PFSK-1 (cell line): ENCODE measurements around the gene ABCD1.

ENCODE experiments used
- FOXP2 ChIP-seq: optimal IDR thresholded peaks from 2 replicates; pipeline ENCODE3; 2011; ENCODE audit warnings: borderline replicate concordance, control low read depth, inconsistent platforms; ENCODE audit not compliant: insufficient read depth; ENCODE audit errors: extremely low read length, extremely low read depth
- POLR2AphosphoS5 ChIP-seq: IDR thresholded peaks from 2 replicates; pipeline ENCODE4 v1.6.1; 2012; ENCODE audit warnings: low read depth, mild to moderate bottlenecking, control low read depth, low read length, moderate library complexity
- REST ChIP-seq, 2 experiments: IDR thresholded peaks; 2 replicates each; pipeline versions ENCODE4 v1.6.1 to v1.8.0; 2011 to 2012; ENCODE audit warnings: low read depth in 2 of 2, low read length in 2 of 2, control low read depth in 1 of 2, inconsistent platforms in 1 of 2, mild to moderate bottlenecking in 1 of 2, moderate library complexity in 1 of 2; ENCODE audit not compliant: insufficient read depth in 1 of 2
- SIN3A ChIP-seq: IDR thresholded peaks from 2 replicates; pipeline ENCODE4 v1.6.1; 2012; ENCODE audit warnings: mild to moderate bottlenecking, low read length, moderate library complexity, borderline replicate concordance; ENCODE audit not compliant: insufficient read depth
- TAF1 ChIP-seq: IDR thresholded peaks from 2 replicates; pipeline ENCODE4 v1.6.1; 2012; ENCODE audit warnings: low read length, control low read depth, borderline replicate concordance; ENCODE audit not compliant: insufficient read depth

ABCD1 gene

GRCh38 chrX:153783378-153784013, 58.8 kb downstream of the ABCD1 start:
- TF ChIP-seq SIN3A (no peak), FOXP2 (no peak), POLR2AphosphoS5 (no peak)

- TF ChIP-seq TAF1 (no peak), FOXP2 (no peak)
These were observed 59.8 kb downstream of the ABCD1 start for GRCh38 chrX:153784325-153784967.

GRCh38 chrX:153786669-153787068, 62.0 kb downstream of the ABCD1 start:
- no peak for TF ChIP-seq REST (IDR thresholded peaks at IDR 0.05; ENCODE audit: insufficient read depth in 1 of 2, low read depth in 2 of 2, low read length in 2 of 2)
- no peak for TF ChIP-seq FOXP2
- TF ChIP-seq POLR2AphosphoS5 = no peak
- no peak for TF ChIP-seq SIN3A
- no peak for TF ChIP-seq TAF1

GRCh38 chrX:153789654-153790053, 65.0 kb downstream of the ABCD1 start:
- TF ChIP-seq FOXP2 (no peak), REST (IDR thresholded peaks at IDR 0.05; ENCODE audit: insufficient read depth in 1 of 2, low read depth in 2 of 2, low read length in 2 of 2) (no peak), SIN3A (no peak), TAF1 (no peak), POLR2AphosphoS5 (no peak)

GRCh38 chrX:153791104-153791852, 66.6 kb downstream of the ABCD1 start:
- no peak for TF ChIP-seq POLR2AphosphoS5
- no peak for TF ChIP-seq REST (IDR thresholded peaks at IDR 0.05; ENCODE audit: insufficient read depth in 1 of 2, low read depth in 2 of 2, low read length in 2 of 2)
- TF ChIP-seq SIN3A = no peak
- no peak for TF ChIP-seq TAF1
- no peak for TF ChIP-seq FOXP2

- no peak for TF ChIP-seq FOXP2
- no peak for TF ChIP-seq POLR2AphosphoS5
- TF ChIP-seq REST (IDR thresholded peaks at IDR 0.05; ENCODE audit: insufficient read depth in 1 of 2, low read depth in 2 of 2, low read length in 2 of 2) = no peak
- TF ChIP-seq TAF1 = no peak
- TF ChIP-seq SIN3A = no peak
These were observed 67.7 kb downstream of the ABCD1 start for GRCh38 chrX:153792368-153792767.
